Skeletal muscle satellite cell (primary cell): ENCODE data around the gene CHST11.

Experiments used
- H3K27me3 ChIP-seq: 2 replicates; pipeline ENCODE4 v1.7.0; 2013; ENCODE audit warnings: low read length; ENCODE audit not compliant: control insufficient read depth, insufficient read depth
- H3K36me3 ChIP-seq: 2 replicates; pipeline ENCODE4 v1.7.0; 2013; ENCODE audit warnings: mild to moderate bottlenecking, control low read depth, low read length; ENCODE audit not compliant: insufficient read depth
- H3K4me1 ChIP-seq: 2 replicates; pipeline ENCODE4 v1.7.0; 2013; ENCODE audit warnings: low read length; ENCODE audit not compliant: control insufficient read depth, insufficient read depth
- H3K4me2 ChIP-seq: 2 replicates; pipeline ENCODE4 v1.7.0; 2013; ENCODE audit warnings: mild to moderate bottlenecking, low read length
- H3K4me3 ChIP-seq: 2 replicates; pipeline ENCODE4 v1.7.0; 2013; ENCODE audit warnings: low read length
- H3K9ac ChIP-seq: 2 replicates; pipeline ENCODE4 v1.7.0; 2013; ENCODE audit warnings: mild to moderate bottlenecking, low read depth, low read length, moderate library complexity
- H3K9me3 ChIP-seq: replicated peaks from 2 replicates; pipeline ENCODE4 v1.7.0; 2013; ENCODE audit warnings: mild to moderate bottlenecking, control low read depth, low read length

CHST11 gene

GRCh38 chr12:104697186-104697585 is 240.4 kb downstream of the CHST11 start:
- Histone ChIP-seq H3K9ac (no peak overlapping the region), H3K4me1 (peaks cover 24% of the 10 kb centered on the region)

GRCh38 chr12:104698871-104699270 is 242.1 kb downstream of the CHST11 start:
- Histone ChIP-seq H3K4me1 (peaks cover 34% of the 10 kb centered on the region), H3K27me3 (no peaks in the 10 kb centered on the region), H3K4me2 (no peak overlapping the region), H3K4me3 (no peak overlapping the region), H3K9me3 (no peaks in the 10 kb centered on the region), H3K9ac (no peak overlapping the region), H3K36me3 (no peaks in the 10 kb centered on the region)

More at GRCh38 chr12:104697186-104697585, 240.4 kb downstream of the CHST11 start:
- Histone ChIP-seq H3K9me3 (no peaks in the 10 kb centered on the region), H3K4me3 (no peak overlapping the region), H3K4me2 (no peak overlapping the region), H3K36me3 (no peaks in the 10 kb centered on the region), H3K27me3 (no peaks in the 10 kb centered on the region)

GRCh38 chr12:104699489-104700190 is 242.9 kb downstream of the CHST11 start:
- no peak overlapping the region for H3K9ac ChIP-seq
- H3K4me1 ChIP-seq = peaks cover 34% of the 10 kb centered on the region
- no peaks in the 10 kb centered on the region for H3K36me3 ChIP-seq
- H3K4me3 ChIP-seq = no peak overlapping the region
- H3K9me3 ChIP-seq = no peaks in the 10 kb centered on the region
- no peaks in the 10 kb centered on the region for H3K27me3 ChIP-seq
- no peak overlapping the region for H3K4me2 ChIP-seq

GRCh38 chr12:104700324-104700723 is 243.6 kb downstream of the CHST11 start:
- Histone ChIP-seq H3K9me3 (no peaks in the 10 kb centered on the region), H3K4me3 (no peak overlapping the region), H3K36me3 (no peaks in the 10 kb centered on the region), H3K9ac (no peak overlapping the region), H3K4me1 (peaks cover 28% of the 10 kb centered on the region), H3K4me2 (no peak overlapping the region), H3K27me3 (no peaks in the 10 kb centered on the region)

GRCh38 chr12:104701301-104701700 is 244.6 kb downstream of the CHST11 start:
- Histone ChIP-seq H3K9ac (no peak overlapping the region), H3K4me1 (peaks cover 20% of the 10 kb centered on the region), H3K9me3 (no peaks in the 10 kb centered on the region), H3K4me3 (no peak overlapping the region), H3K36me3 (no peaks in the 10 kb centered on the region), H3K4me2 (no peak overlapping the region), H3K27me3 (no peaks in the 10 kb centered on the region)

GRCh38 chr12:104701756-104702155 is 245.0 kb downstream of the CHST11 start:
- H3K4me3 ChIP-seq = no peak overlapping the region
- H3K27me3 ChIP-seq = no peaks in the 10 kb centered on the region
- H3K36me3 ChIP-seq = no peaks in the 10 kb centered on the region
- no peak overlapping the region for H3K9ac ChIP-seq
- H3K9me3 ChIP-seq = no peaks in the 10 kb centered on the region
- H3K4me2 ChIP-seq = no peak overlapping the region
- H3K4me1 ChIP-seq = peaks cover 22% of the 10 kb centered on the region

GRCh38 chr12:104702565-104703139 is 245.9 kb downstream of the CHST11 start:
- Histone ChIP-seq H3K4me3 (no peak overlapping the region), H3K9ac (no peak overlapping the region), H3K36me3 (no peaks in the 10 kb centered on the region), H3K4me1 (peaks cover 27% of the 10 kb centered on the region), H3K4me2 (peak overlapping the region; percentile 52), H3K9me3 (no peaks in the 10 kb centered on the region), H3K27me3 (no peaks in the 10 kb centered on the region)

- peaks cover 30% of the 10 kb centered on the region for H3K4me1 ChIP-seq
- no peak overlapping the region for H3K9ac ChIP-seq
- H3K4me2 ChIP-seq = no peak overlapping the region
- H3K27me3 ChIP-seq = no peaks in the 10 kb centered on the region
- H3K9me3 ChIP-seq = no peaks in the 10 kb centered on the region
- H3K4me3 ChIP-seq = no peak overlapping the region
- no peaks in the 10 kb centered on the region for H3K36me3 ChIP-seq
Observed at GRCh38 chr12:104703372-104703771, 246.6 kb downstream of the CHST11 start.

GRCh38 chr12:104704224-104704779 is 247.6 kb downstream of the CHST11 start:
- H3K9ac ChIP-seq = no peak overlapping the region
- H3K27me3 ChIP-seq = no peaks in the 10 kb centered on the region
- H3K9me3 ChIP-seq = no peaks in the 10 kb centered on the region
- no peaks in the 10 kb centered on the region for H3K36me3 ChIP-seq
- no peak overlapping the region for H3K4me3 ChIP-seq
- H3K4me2 ChIP-seq = no peak overlapping the region
- H3K4me1 ChIP-seq = peaks cover 25% of the 10 kb centered on the region

GRCh38 chr12:104707194-104707593 is 250.4 kb downstream of the CHST11 start:
- H3K4me2 ChIP-seq = no peak overlapping the region
- H3K9ac ChIP-seq = no peak overlapping the region
- H3K9me3 ChIP-seq = no peaks in the 10 kb centered on the region
- H3K4me1 ChIP-seq = peaks cover 41% of the 10 kb centered on the region
- H3K4me3 ChIP-seq = no peak overlapping the region
- H3K36me3 ChIP-seq = no peaks in the 10 kb centered on the region
- H3K27me3 ChIP-seq = no peaks in the 10 kb centered on the region

GRCh38 chr12:104707794-104708558 is 251.2 kb downstream of the CHST11 start:
- no peaks in the 10 kb centered on the region for H3K9me3 ChIP-seq
- H3K4me1 ChIP-seq = peaks cover 33% of the 10 kb centered on the region
- H3K4me2 ChIP-seq = no peak overlapping the region
- no peak overlapping the region for H3K9ac ChIP-seq
- H3K4me3 ChIP-seq = no peak overlapping the region
- H3K27me3 ChIP-seq = no peaks in the 10 kb centered on the region
- no peaks in the 10 kb centered on the region for H3K36me3 ChIP-seq
